Brain microvascular endothelial cell (primary cell): ENCODE results near the gene LRRK1.
"Not testable (repeated sequence)": the region's sequence is repeated elsewhere in the genome, so short reads cannot be mapped to it uniquely, and the experiment has no call there.

ENCODE experiments used
- DNase-seq: peaks from one replicate; pipeline ENCODE4 v3.0.0-alpha.2; 2020
- H3K27ac ChIP-seq: fragments of 250-450 bp; sonication (Bioruptor Pico); 2 replicates; pipeline ENCODE4 v1.5.1; 2020; ENCODE audit warnings: mild to moderate bottlenecking, moderate library complexity
- H3K27me3 ChIP-seq: fragments of 250-450 bp; sonication (Bioruptor Pico); replicated peaks from 2 replicates; pipeline ENCODE4 v1.5.1; 2020; ENCODE audit warnings: mild to moderate bottlenecking
- H3K36me3 ChIP-seq: fragments of 250-450 bp; sonication (Bioruptor Pico); replicated peaks from 2 replicates; pipeline ENCODE4 v1.5.1; 2020; ENCODE audit warnings: mild to moderate bottlenecking
- H3K4me3 ChIP-seq: 2 replicates; pipeline ENCODE4 v1.5.1; 2011; ENCODE audit warnings: low read depth, mild to moderate bottlenecking, control low read depth, low read length, moderate library complexity
- in situ Hi-C: cut with HindIII; loops from 2 replicates; pipeline ENCODE4 v1.10.0; 2017; ENCODE audit warnings: low sequenced_read_pairs, low pct_ligation_motif_present
- TF ChIP-seq, protein P1 (sequence below): IDR thresholded peaks from 2 replicates; pipeline ENCODE4 v1.5.1; 2011; ENCODE audit warnings: low read depth, mild to moderate bottlenecking, moderate library complexity, low read length, control low read depth, inconsistent platforms; ENCODE audit errors: missing control alignments

LRRK1 gene

DNA sequence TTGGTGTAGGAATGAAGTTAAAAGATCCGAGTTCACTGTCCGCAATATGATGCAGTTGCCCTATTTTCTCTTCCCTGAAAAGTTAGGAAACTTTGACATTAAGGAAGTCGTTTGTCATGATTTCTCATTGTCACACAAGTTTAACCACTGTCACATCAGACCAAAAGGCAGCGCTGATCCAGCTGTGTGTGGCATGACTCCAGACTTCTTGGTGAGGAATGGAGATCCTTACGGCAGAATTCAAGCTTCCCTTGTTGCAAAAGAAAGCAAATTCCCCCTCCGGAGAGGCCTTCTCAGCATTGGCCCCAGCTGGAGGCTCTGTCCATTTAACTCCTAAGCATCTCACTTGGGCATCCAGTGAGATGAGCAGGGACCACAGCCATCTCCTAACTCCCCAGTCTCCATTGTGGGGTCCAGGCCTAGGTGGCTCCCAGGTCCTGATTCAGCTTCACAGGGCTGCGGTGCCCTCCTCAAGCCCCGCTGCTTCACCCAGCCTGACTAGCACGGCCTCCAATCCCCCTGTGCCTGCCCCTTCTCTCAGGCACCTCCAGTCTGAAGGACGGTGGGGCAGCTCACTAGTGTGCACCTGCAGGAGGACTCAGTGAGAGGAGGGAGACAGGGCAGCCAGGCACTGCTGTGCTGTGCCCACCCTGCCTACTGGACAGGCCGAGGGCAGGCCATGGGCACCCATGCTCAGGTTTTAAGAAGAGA, 173.2 kb downstream of the LRRK1 start:
- TF ChIP-seq, protein P1, sequence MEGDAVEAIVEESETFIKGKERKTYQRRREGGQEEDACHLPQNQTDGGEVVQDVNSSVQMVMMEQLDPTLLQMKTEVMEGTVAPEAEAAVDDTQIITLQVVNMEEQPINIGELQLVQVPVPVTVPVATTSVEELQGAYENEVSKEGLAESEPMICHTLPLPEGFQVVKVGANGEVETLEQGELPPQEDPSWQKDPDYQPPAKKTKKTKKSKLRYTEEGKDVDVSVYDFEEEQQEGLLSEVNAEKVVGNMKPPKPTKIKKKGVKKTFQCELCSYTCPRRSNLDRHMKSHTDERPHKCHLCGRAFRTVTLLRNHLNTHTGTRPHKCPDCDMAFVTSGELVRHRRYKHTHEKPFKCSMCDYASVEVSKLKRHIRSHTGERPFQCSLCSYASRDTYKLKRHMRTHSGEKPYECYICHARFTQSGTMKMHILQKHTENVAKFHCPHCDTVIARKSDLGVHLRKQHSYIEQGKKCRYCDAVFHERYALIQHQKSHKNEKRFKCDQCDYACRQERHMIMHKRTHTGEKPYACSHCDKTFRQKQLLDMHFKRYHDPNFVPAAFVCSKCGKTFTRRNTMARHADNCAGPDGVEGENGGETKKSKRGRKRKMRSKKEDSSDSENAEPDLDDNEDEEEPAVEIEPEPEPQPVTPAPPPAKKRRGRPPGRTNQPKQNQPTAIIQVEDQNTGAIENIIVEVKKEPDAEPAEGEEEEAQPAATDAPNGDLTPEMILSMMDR: no peak
- in situ Hi-C loops: no loop called here
- H3K4me3 ChIP-seq: no peak overlapping the region
- no peaks in the 10 kb centered on the region for H3K36me3 ChIP-seq
- no peaks in the 10 kb centered on the region for H3K27me3 ChIP-seq
- peak overlapping the region; percentile 86 for H3K27ac ChIP-seq
- no peak for DNase-seq

DNA sequence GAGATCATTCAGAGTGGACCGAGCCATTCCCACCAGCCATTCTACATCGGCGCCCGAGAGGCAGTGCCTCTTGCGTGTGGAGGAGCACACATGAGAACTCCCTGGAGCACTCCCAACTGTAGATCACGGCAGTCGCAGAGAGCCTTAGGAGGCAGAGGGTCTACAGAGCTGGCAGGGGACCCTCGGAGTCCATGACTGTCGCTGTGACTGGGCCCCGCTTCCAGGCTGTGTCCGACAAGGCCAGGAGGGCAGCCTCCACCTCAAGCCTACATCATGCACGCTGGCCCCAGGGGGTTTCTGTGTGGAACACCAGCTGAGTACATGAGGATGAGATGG, 173.7 kb downstream of the LRRK1 start:
- in situ Hi-C loops: no loop called here
- TF ChIP-seq, protein P1: no peak
- no peaks in the 10 kb centered on the region for H3K27me3 ChIP-seq
- no peak for DNase-seq
- H3K4me3 ChIP-seq: no peak overlapping the region
- no peak overlapping the region for H3K27ac ChIP-seq
- no peaks in the 10 kb centered on the region for H3K36me3 ChIP-seq

DNA sequence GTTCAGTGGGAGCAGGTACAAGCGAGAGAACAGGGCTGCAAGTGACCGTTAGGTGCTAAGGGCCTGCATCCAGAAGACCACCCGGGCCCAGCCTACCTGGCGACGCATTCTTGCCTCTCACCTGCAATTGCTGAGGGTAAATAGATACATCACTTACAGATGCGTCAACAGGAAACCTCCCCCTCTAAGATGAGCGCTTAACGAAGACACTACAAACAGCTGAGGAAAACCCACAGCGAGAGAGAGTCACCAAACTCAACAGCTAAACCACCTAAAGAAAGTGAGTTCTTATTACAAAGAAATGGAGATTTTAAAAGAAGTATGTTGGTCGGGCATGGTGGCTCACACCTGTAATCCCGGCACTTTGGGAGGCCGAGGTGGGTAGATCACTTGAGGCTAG, 174.8 kb downstream of the LRRK1 start:
- Histone ChIP-seq H3K4me3 (no peak overlapping the region), H3K27me3 (no peaks in the 10 kb centered on the region), H3K27ac (no peak overlapping the region), H3K36me3 (no peaks in the 10 kb centered on the region)
- TF ChIP-seq, protein P1: no peak
- in situ Hi-C loops: no loop called here
- DNase-seq: no peak

DNA sequence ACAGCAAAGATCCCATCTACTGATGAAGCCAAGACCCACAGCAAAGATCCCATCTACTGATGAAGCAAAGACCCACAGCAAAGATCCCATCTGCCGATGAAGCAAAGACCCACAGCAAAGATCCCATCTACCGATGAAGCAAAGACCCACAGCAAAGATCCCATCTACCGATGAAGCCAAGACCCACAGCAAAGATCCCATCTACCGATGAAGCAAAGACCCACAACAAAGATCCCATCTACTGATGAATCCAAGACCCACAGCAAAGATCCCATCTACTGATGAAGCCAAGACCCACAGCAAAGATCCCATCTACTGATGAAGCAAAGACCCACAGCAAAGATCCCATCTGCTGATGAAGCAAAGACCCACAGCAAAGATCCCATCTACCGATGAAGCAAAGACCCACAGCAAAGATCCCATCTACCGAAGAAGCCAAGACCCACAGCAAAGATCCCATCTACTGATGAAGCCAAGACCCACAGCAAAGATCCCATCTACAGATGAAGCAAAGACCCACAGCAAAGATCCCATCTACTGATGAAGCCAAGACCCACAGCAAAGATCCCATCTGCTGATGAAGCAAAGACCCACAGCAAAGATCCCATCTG, 176.7 kb downstream of the LRRK1 start:
- in situ Hi-C loops, H3K27ac ChIP-seq, DNase-seq, H3K4me3 ChIP-seq, H3K27me3 ChIP-seq, H3K36me3 ChIP-seq: not testable (repeated sequence)

DNA sequence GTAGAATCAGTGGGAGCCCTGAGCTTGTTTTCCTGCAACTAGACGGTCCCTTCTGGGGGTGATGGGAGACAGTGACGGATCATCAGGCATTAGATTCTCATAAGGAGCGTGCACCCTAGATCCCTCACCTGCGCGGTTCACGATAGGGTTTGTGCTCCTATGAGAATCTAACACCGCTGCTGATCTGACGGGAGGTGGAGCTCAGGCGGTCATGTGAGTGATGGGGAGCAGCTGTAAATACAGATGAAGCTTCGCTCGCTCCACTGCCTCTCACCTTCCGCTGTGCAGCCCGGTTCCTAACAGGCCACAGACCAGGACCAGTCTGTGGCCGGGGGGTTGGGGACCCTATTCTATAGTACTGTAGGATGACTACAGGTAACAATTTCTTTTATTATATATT, 178.0 kb downstream of the LRRK1 start:
- no peak for DNase-seq
- Histone ChIP-seq H3K36me3 (no peaks in the 10 kb centered on the region), H3K4me3 (no peak overlapping the region), H3K27ac (no peak overlapping the region), H3K27me3 (no peaks in the 10 kb centered on the region)
- TF ChIP-seq, protein P1: no peak
- in situ Hi-C loops: no loop called here

DNA sequence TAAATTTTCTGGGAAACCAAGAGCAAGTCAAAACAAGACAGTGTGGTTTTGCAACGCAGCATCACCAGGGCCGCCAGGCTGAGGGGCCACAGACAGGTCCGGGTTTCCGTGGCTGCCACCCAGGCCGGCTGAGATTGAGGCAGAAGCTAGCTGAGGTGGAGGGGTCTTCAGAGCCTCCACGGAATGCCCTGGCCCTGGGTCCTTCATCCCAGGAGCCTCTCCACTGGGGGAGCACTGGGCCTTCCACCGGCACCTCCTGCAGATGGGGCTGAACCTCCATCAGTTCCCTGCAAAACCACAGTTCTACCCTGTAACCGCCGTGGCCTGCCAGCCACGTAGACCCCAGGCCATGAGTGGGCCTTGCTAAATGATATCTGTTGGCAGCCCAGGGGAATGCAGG, 180.0 kb downstream of the LRRK1 start:
- H3K36me3 ChIP-seq: no peaks in the 10 kb centered on the region
- H3K27me3 ChIP-seq: no peaks in the 10 kb centered on the region
- in situ Hi-C loops: no loop called here
- TF ChIP-seq, protein P1: peak; percentile 12
- H3K4me3 ChIP-seq: no peak overlapping the region
- H3K27ac ChIP-seq: no peak overlapping the region
- DNase-seq: no peak
